Calu3 (cell line): ENCODE results near the gene RAD23B. TPM values are rescaled to one million over a fixed set of nuclear protein-coding genes. Genes with fewer than 3 reads are reported as not detected.

ENCODE experiments used
- BruUV-seq: library from RNA; stranded (reverse); fragments of 400-500 nt; replicated peaks from 2 replicates; lab custom pipeline; 2021; lab: Mats Ljungman, UMichigan
- CTCF ChIA-PET: fragments of 300-600 bp; sonication (Branson Sonifier 250); formaldehyde crosslinking; loops from one replicate; lab custom pipeline; 2022; ENCODE audit warnings: antibody characterized with exemption; lab: Charles Lee
- DNase-seq: peaks from one replicate; pipeline ENCODE4 v3.0.0; 2022
- H3K27ac Mint-ChIP-seq: one replicate; pipeline ENCODE4 v1.8.0; 2022; ENCODE audit warnings: mixed read lengths; ENCODE audit not compliant: unreplicated experiment
- H3K27me3 Mint-ChIP-seq: one replicate; pipeline ENCODE4 v1.8.0; 2022; ENCODE audit warnings: mixed read lengths; ENCODE audit not compliant: unreplicated experiment
- H3K36me3 Mint-ChIP-seq: one replicate; pipeline ENCODE4 v1.8.0; 2022; ENCODE audit warnings: mild to moderate bottlenecking, moderate library complexity, mixed read lengths; ENCODE audit not compliant: insufficient read depth, unreplicated experiment
- H3K4me1 Mint-ChIP-seq: one replicate; pipeline ENCODE4 v1.8.0; 2022; ENCODE audit warnings: mild to moderate bottlenecking, low read depth, mixed read lengths; ENCODE audit not compliant: unreplicated experiment
- H3K4me3 Mint-ChIP-seq: one replicate; pipeline ENCODE4 v1.8.0; 2022; ENCODE audit warnings: mild to moderate bottlenecking, low read depth, moderate library complexity, mixed read lengths; ENCODE audit not compliant: unreplicated experiment
- H3K9me3 Mint-ChIP-seq: one replicate; pipeline ENCODE4 v1.8.0; 2022; ENCODE audit warnings: low read depth, mixed read lengths; ENCODE audit not compliant: unreplicated experiment
- intact Hi-C: fragments of 100-400 bp; cut with micrococcal nuclease; formaldehyde crosslinking; loops from one replicate; pipeline ENCODE4 v1.10.0; 2022; ENCODE audit not compliant: unreplicated experiment
- total RNA-seq: library from RNA; stranded (reverse); gene quantifications from 2 replicates; pipeline ENCODE4 v1.2.3, GENCODE V29; 2022
- TF ChIP-seq, protein P1 (sequence below): fragments of 200-600 bp; IDR thresholded peaks from one replicate; pipeline ENCODE4 v1.8.0; 2022; ENCODE audit warnings: antibody characterized with exemption; ENCODE audit not compliant: unreplicated experiment

The RAD23B gene
- total RNA-seq, 1 experiment from 2014 or later = 82.3 TPM

DNA sequence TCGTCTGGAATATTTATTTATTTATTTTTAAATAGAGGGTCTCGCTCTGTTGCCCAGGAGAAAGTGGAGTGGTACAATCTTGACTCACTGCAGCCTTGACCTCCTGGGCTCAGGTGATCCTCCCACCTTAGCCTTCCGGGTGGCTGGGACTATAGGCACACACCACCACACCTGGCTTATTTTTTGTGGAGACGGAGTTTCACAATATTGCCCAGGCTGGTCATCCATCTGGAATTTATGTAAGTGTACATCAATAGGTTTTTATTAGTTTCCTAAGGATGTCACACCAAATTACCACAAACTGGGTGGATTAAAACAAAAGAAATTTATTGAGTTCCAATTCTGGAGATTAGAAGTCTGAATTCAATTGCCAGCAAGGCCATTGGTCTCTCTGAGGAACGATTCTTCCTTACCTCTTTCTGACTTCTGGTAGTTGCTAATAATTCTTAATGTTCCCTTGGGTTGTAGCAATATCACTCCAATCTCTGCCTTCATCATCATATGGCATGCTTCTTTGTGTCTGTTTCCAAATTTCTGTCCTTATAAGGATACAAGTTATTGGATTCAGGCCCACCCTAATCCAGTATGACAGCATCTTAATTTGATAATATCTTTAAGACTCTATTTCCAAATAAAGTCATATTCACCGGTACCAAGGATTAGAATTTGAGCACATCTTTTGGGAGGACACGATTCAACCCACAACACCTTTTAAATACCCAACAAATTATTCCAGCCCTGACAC lies 16.3 kb upstream of the RAD23B start:
- no TSS peak for BruUV-seq
- Mint-ChIP-seq H3K36me3 (no peaks in the 10 kb centered on the region), H3K4me1 (peaks cover 12% of the 10 kb centered on the region), H3K27me3 (no peaks in the 10 kb centered on the region), H3K27ac (no peak overlapping the region), H3K9me3 (no peaks in the 10 kb centered on the region), H3K4me3 (no peak overlapping the region)
- TF ChIP-seq, protein P1, sequence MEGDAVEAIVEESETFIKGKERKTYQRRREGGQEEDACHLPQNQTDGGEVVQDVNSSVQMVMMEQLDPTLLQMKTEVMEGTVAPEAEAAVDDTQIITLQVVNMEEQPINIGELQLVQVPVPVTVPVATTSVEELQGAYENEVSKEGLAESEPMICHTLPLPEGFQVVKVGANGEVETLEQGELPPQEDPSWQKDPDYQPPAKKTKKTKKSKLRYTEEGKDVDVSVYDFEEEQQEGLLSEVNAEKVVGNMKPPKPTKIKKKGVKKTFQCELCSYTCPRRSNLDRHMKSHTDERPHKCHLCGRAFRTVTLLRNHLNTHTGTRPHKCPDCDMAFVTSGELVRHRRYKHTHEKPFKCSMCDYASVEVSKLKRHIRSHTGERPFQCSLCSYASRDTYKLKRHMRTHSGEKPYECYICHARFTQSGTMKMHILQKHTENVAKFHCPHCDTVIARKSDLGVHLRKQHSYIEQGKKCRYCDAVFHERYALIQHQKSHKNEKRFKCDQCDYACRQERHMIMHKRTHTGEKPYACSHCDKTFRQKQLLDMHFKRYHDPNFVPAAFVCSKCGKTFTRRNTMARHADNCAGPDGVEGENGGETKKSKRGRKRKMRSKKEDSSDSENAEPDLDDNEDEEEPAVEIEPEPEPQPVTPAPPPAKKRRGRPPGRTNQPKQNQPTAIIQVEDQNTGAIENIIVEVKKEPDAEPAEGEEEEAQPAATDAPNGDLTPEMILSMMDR = no peak
- CTCF ChIA-PET = no interaction called here
- intact Hi-C loops = no loop called here
- DNase-seq = no peak

DNA sequence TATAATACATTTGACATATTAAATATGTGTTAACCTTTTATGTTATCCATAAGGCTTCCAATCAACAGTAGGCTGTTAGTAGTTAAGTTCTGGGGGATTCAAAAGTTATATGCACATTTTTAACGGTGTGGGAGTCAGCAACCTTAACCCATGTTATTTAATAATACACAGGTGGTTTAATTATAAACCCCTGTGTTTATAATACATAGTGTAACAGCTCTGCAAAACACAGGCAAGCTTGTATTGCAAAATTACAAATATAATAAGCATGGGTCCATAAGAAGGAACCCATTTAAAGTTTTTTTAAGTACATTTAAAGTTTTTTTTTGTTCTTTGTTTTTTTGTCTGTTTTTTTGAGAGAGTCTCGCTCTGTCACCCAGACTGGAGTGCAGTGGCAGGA lies 14.5 kb upstream of the RAD23B start:
- no TSS peak for BruUV-seq
- no peaks in the 10 kb centered on the region for H3K27me3 Mint-ChIP-seq
- intact Hi-C loops = no loop called here
- no peak overlapping the region for H3K4me3 Mint-ChIP-seq
- peaks cover 12% of the 10 kb centered on the region for H3K4me1 Mint-ChIP-seq
- H3K9me3 Mint-ChIP-seq = no peaks in the 10 kb centered on the region
- CTCF ChIA-PET = no interaction called here
- H3K27ac Mint-ChIP-seq = no peak overlapping the region
- TF ChIP-seq, protein P1 = no peak
- no peak for DNase-seq
- no peaks in the 10 kb centered on the region for H3K36me3 Mint-ChIP-seq

DNA sequence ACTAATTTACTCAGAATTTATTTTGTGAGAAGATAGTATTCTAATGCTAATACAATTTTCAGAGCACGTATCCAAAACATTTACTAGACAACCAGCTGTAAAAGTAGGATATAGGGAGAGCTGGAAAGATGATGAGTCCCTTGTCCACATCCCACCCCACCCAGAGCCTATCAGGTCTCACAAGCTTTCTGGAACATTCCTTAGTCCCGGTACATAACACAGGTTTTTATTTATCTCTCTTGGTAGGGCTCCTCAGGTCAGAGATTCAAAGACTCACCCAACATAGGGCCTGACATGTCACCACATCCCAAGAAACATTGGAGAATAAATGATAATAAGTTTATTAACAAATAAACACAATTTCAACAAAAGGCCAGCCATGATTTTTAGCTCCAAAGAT lies 13.8 kb upstream of the RAD23B start:
- CTCF ChIA-PET = no interaction called here
- TF ChIP-seq, protein P1 = no peak
- Mint-ChIP-seq H3K27me3 (no peaks in the 10 kb centered on the region), H3K27ac (no peak overlapping the region), H3K9me3 (no peaks in the 10 kb centered on the region), H3K4me3 (no peak overlapping the region), H3K36me3 (no peaks in the 10 kb centered on the region), H3K4me1 (peaks cover 12% of the 10 kb centered on the region)
- BruUV-seq = no TSS peak
- DNase-seq = no peak
- intact Hi-C loops = no loop called here

DNA sequence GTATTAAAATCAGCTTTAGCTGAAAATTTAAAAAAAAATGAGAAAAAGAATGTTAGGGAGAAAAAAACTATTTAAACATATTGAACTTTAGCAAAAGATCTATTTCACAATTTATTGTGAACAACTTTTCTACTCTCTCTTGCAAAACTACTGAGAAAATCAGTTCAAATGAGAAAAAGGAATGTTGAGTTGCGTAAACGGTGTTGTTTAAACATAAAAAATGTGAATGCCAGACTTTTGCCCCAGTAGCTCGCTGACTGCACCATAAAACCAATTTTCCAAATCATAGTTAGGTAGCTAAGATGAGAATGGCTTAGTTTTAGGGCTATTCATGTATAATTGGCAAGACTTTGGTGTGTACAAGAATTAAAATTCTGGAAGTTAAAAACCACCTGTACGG lies 13.4 kb upstream of the RAD23B start:
- Mint-ChIP-seq H3K27ac (no peak overlapping the region), H3K27me3 (no peaks in the 10 kb centered on the region), H3K9me3 (no peaks in the 10 kb centered on the region), H3K4me3 (no peak overlapping the region), H3K36me3 (no peaks in the 10 kb centered on the region), H3K4me1 (peaks cover 12% of the 10 kb centered on the region)
- CTCF ChIA-PET = interaction anchor here (1.0 kb wide), 1 partner anchor 9 kb away, joined by 5 read pairs; no protein-coding TSS in a partner anchor
- intact Hi-C loops = no loop called here
- no peak for DNase-seq
- BruUV-seq = no TSS peak
- TF ChIP-seq, protein P1 = no peak
